GM19238 (cell line): ENCODE measurements around the gene KCNA1.

ENCODE experiments used
- DNase-seq: peaks from one replicate; pipeline ENCODE4 v3.0.0; 2011; ENCODE audit warnings: low spot score; ENCODE audit not compliant: insufficient read length

Gene KCNA1

DNA sequence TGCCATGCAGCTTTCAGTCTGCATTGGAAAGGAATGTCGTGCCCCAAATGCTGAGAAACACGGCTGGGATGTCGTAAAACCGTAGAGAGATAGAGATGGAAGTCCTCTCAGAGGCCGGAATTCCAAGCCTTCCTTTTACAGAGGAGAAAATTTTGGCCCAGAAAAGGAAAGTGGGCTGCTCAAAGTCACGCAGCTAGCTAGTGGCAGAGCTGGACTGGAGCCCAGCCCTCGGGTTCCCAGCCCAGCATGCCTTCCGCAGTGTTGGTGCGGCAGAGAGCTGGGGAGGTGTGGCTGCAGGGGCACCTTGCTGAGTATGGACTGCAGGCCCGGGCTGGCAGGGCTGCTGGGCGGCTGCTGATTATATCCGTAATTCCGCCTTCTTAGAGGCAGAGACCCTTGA lies 50.3 kb downstream of the KCNA1 start:
- DNase-seq = no peak

- no peak for DNase-seq
Observed at GRCh38 chr12:4960547-4960946, 50.8 kb downstream of the KCNA1 start.

- no peak for DNase-seq
Observed at GRCh38 chr12:4961311-4961710, 51.6 kb downstream of the KCNA1 start.

DNA sequence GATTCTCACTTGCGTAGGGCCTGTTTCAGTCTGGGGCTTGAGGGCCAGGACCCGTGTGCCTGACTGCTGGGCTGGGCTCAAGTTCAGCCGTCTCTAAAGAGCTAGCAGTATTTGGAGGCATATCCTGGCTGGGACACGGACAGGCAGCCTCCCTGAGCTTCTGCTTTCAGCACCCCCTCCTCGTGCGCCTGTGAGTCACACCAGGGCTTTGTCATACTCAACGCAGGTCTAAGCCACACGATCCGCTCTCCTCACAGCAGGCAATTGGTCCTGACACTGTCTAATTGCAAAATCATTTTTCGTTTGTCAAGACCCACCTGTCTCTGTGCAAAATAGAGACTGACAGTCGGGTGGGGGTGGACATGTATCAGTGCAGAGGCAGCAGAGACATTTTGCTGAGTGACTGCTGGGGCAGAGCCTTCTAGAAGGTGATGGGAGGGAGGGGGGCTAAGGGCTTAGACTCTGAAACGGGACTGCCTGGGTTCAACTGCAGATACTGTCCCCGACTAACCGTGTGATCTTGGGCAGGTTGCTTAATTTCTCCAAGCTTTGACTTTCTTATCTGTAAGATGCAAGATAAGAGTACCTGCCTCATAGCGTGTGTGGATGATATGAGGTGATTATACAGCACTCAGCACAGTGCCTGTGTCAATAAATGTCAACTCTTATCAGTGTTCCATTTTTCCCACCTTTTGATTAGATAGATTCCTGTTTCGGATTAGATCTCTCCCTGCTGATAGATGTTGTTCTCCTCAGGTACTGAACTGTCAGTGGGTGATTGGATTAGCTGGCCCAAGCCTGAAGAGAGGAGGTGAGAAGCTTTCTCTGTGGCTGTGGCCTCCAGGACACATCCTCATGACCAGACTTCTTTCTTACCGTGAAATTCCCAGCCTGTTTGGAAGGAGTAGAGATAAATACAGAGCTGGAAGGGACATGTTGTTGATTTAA lies 53.1 kb downstream of the KCNA1 start:
- DNase-seq = no peak
